ENCODE data around the gene IKBKG.

DNA sequence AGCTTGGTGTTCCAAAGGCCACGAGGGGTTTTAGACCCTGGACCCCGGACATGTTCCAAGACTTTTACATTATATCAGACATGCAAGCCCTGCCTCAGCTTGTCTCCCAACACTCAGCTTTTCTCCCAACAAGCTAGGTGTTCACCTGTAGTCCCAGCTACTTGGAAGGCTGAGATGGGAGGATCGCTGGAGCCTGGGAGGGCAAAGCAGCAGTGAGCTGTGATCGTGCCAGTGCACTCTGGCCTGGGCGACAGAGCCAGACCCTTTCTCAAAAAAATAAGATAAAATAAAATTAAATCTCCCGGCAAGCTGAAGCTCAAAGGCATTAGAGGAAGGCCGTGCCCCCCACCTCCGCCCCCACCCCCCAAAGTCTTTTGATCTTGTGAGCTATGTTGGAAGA lies 51.2 kb downstream of the IKBKG start:
- TF ChIP-seq EZH2phosphoT487 (IDR thresholded peaks at IDR 0.05; ENCODE audit: borderline replicate concordance, low read length) (no peak), EZH2 (IDR thresholded peaks at IDR 0.05; ENCODE audit: low read length, unreplicated experiment) (no peak)
- TF ChIP-seq, protein P1, sequence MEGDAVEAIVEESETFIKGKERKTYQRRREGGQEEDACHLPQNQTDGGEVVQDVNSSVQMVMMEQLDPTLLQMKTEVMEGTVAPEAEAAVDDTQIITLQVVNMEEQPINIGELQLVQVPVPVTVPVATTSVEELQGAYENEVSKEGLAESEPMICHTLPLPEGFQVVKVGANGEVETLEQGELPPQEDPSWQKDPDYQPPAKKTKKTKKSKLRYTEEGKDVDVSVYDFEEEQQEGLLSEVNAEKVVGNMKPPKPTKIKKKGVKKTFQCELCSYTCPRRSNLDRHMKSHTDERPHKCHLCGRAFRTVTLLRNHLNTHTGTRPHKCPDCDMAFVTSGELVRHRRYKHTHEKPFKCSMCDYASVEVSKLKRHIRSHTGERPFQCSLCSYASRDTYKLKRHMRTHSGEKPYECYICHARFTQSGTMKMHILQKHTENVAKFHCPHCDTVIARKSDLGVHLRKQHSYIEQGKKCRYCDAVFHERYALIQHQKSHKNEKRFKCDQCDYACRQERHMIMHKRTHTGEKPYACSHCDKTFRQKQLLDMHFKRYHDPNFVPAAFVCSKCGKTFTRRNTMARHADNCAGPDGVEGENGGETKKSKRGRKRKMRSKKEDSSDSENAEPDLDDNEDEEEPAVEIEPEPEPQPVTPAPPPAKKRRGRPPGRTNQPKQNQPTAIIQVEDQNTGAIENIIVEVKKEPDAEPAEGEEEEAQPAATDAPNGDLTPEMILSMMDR (conservative IDR thresholded peaks at IDR 0.05; ENCODE audit: low read depth, low read length): no peak

All from PC-3 (cell line).